Gastroesophageal sphincter (tissue), 4 donors: ENCODE results near the gene ALK. TPM values are rescaled to one million over a fixed set of nuclear protein-coding genes. Genes with fewer than 3 reads are reported as not detected.

ENCODE experiments used
- ATAC-seq: fragments of 150-250 bp; one replicate; pipeline ENCODE4 v1.9.1; 2016; ENCODE audit warnings: mild to moderate bottlenecking, moderate library complexity
- H3K27ac ChIP-seq, 4 donors: fragments of 200-600 bp; sonication (generic) in 3 of 4; 1 replicate in 3 of 4; 2 replicates in 1 of 4; pipeline ENCODE4 v1.5.1; 2016 to 2019
- H3K27me3 ChIP-seq: fragments of 200-600 bp; sonication (generic); one replicate; pipeline ENCODE4 v1.5.1; 2019
- H3K36me3 ChIP-seq, 2 donors: fragments of 200-600 bp; sonication (generic); one replicate each; pipeline ENCODE4 v1.5.1; 2019; ENCODE audit warnings: control low read depth in 1 of 2
- H3K4me1 ChIP-seq, 3 donors: fragments of 200-600 bp; sonication (generic); 1 replicate in 2 of 3; 2 replicates in 1 of 3; pipeline ENCODE4 v1.5.1; 2016 to 2019; ENCODE audit warnings: control low read depth in 2 of 3
- H3K4me3 ChIP-seq, 2 donors: fragments of 200-600 bp; sonication (generic); one replicate each; pipeline ENCODE4 v1.5.1; 2019; ENCODE audit warnings: mild to moderate bottlenecking in 1 of 2, moderate library complexity in 1 of 2
- H3K9me3 ChIP-seq, 3 donors: fragments of 200-600 bp; sonication (generic); one replicate each; pipeline ENCODE4 v1.5.1; 2017 to 2019; ENCODE audit warnings: control low read depth in 2 of 3
- CTCF ChIP-seq, 4 experiments: fragments of 200-600 bp in 2 of 4; fragments of 450-650 bp in 2 of 4; sonication (generic) in 1 of 4; IDR thresholded peaks; one replicate each; pipeline ENCODE4 v1.5.1; 2017 to 2019; ENCODE audit warnings: antibody characterized with exemption in 4 of 4, mild to moderate bottlenecking in 2 of 4, moderate library complexity in 2 of 4
- EP300 ChIP-seq: sonication (generic); formaldehyde crosslinking; IDR thresholded peaks from one replicate; pipeline ENCODE4 v1.6.1; 2017; ENCODE audit warnings: antibody characterized with exemption, mild to moderate bottlenecking
- POLR2A ChIP-seq, 2 donors: fragments of 450-650 bp; IDR thresholded peaks; one replicate each; pipeline ENCODE4 v1.6.1; 2017; ENCODE audit warnings: antibody characterized with exemption in 2 of 2, mild to moderate bottlenecking in 2 of 2, moderate library complexity in 1 of 2
- POLR2AphosphoS5 ChIP-seq: sonication (generic); formaldehyde crosslinking; IDR thresholded peaks from one replicate; pipeline ENCODE4 v1.6.1; 2017; ENCODE audit warnings: antibody characterized with exemption
- WGBS, 2 donors: methylation state at CpG; one replicate each; pipeline ENCODE4 v1.1.5; 2018; ENCODE audit warnings: low coverage in 1 of 2; 5-methylcytosine and 5-hydroxymethylcytosine counted together
- total RNA-seq, 4 donors: library from RNA; depleted of rRNA; stranded (reverse); fragments of >200 nt; gene quantifications; one replicate each; pipeline ENCODE4 v1.1.0, GENCODE V29; 2016

ALK gene
- total RNA-seq, 4 donors from 2014 or later, result 0.94 to 1.6 (median 1.1) TPM

GRCh38 chr2:29482867-29483266 is 438.5 kb downstream of the ALK start:
- Histone ChIP-seq H3K4me1 (no peaks in the 10 kb centered on the region), H3K27me3 (no peaks in the 10 kb centered on the region), H3K27ac (no peak overlapping the region), H3K36me3 (no peaks in the 10 kb centered on the region), H3K9me3 (no peaks in the 10 kb centered on the region), H3K4me3 (no peak overlapping the region)
- no peak for ATAC-seq
- no peak for TF ChIP-seq CTCF (IDR thresholded peaks at IDR 0.05)
- no peak for TF ChIP-seq POLR2A (IDR thresholded peaks at IDR 0.05)
- no peak for TF ChIP-seq EP300
- TF ChIP-seq POLR2AphosphoS5, result no peak
- 75 to 100% methylated on average over 3 of the region's 3 CpGs for WGBS, 2 donors

GRCh38 chr2:29482348-29482747 is 439.0 kb downstream of the ALK start:
- no peak overlapping the region for H3K27ac ChIP-seq
- TF ChIP-seq CTCF (IDR thresholded peaks at IDR 0.05) (no peak), POLR2AphosphoS5 (no peak)
- no peaks in the 10 kb centered on the region for H3K9me3 ChIP-seq
- H3K4me1 ChIP-seq, result no peaks in the 10 kb centered on the region
- H3K27me3 ChIP-seq, result no peaks in the 10 kb centered on the region
- no peak overlapping the region for H3K4me3 ChIP-seq
- no peak for ATAC-seq
- no peaks in the 10 kb centered on the region for H3K36me3 ChIP-seq
- 90 to 94% methylated on average over 1 to 2 of the region's 2 CpGs for WGBS, 2 donors

GRCh38 chr2:29481313-29481712 is 440.1 kb downstream of the ALK start:
- Histone ChIP-seq H3K36me3 (no peaks in the 10 kb centered on the region), H3K4me1 (no peaks in the 10 kb centered on the region), H3K27ac (no peak overlapping the region), H3K4me3 (no peak overlapping the region), H3K9me3 (no peaks in the 10 kb centered on the region), H3K27me3 (no peaks in the 10 kb centered on the region)
- 57 to 82% methylated on average over 1 of the region's 1 CpG for whole genome bisulfite sequencing, 2 donors
- TF ChIP-seq CTCF (IDR thresholded peaks at IDR 0.05) (no peak), POLR2A (IDR thresholded peaks at IDR 0.05) (no peak), POLR2AphosphoS5 (no peak), EP300 (no peak)
- no peak for ATAC-seq

- no peak overlapping the region for H3K27ac ChIP-seq
- no peak for ATAC-seq
- H3K4me1 ChIP-seq, result no peaks in the 10 kb centered on the region
- no peaks in the 10 kb centered on the region for H3K9me3 ChIP-seq
- no peaks in the 10 kb centered on the region for H3K27me3 ChIP-seq
- WGBS, 2 donors, result 17 to 44% methylated on average over 1 to 2 of the region's 4 CpGs
- no peak overlapping the region for H3K4me3 ChIP-seq
- H3K36me3 ChIP-seq, result no peaks in the 10 kb centered on the region
- no peak for TF ChIP-seq POLR2A (IDR thresholded peaks at IDR 0.05)
These were observed 441.0 kb downstream of the ALK start for GRCh38 chr2:29480426-29480825.

- Histone ChIP-seq H3K4me1 (no peaks in the 10 kb centered on the region), H3K4me3 (no peak overlapping the region), H3K9me3 (no peaks in the 10 kb centered on the region), H3K27me3 (no peaks in the 10 kb centered on the region), H3K27ac (no peak overlapping the region), H3K36me3 (no peaks in the 10 kb centered on the region)
- WGBS, 2 donors, result 92% methylated on average over 2 of the region's 2 CpGs; no CpG with 5 or more reads in 1 of the 2 donors
- no peak for ATAC-seq
- TF ChIP-seq POLR2AphosphoS5 (no peak), CTCF (IDR thresholded peaks at IDR 0.05) (no peak), POLR2A (IDR thresholded peaks at IDR 0.05) (no peak), EP300 (no peak)
These were observed 442.0 kb downstream of the ALK start for GRCh38 chr2:29479401-29479800.

- H3K36me3 ChIP-seq, result no peaks in the 10 kb centered on the region
- TF ChIP-seq POLR2AphosphoS5, result no peak
- no peak for TF ChIP-seq POLR2A (IDR thresholded peaks at IDR 0.05)
- no peak for TF ChIP-seq EP300
- TF ChIP-seq CTCF (IDR thresholded peaks at IDR 0.05), result no peak
- H3K9me3 ChIP-seq, result no peaks in the 10 kb centered on the region
- H3K27me3 ChIP-seq, result no peaks in the 10 kb centered on the region
- whole genome bisulfite sequencing, 2 donors, result 100% methylated on average over 3 to 4 of the region's 4 CpGs
- ATAC-seq, result no peak
- H3K27ac ChIP-seq, result no peak overlapping the region
- H3K4me1 ChIP-seq, result no peaks in the 10 kb centered on the region
- H3K4me3 ChIP-seq, result no peak overlapping the region
These were observed 442.7 kb downstream of the ALK start for GRCh38 chr2:29478641-29479040.
